Measurements from ENCODE around the gene GRIFIN. TPM values are rescaled to one million over a fixed set of nuclear protein-coding genes. Genes with fewer than 3 reads are reported as not detected.

The GRIFIN gene
- total RNA-seq, 1 donor from 2014 or later = not detected

GRCh38 chr7:2474813-2475677 lies 1.2 kb downstream of the GRIFIN start:
- no peak for TF ChIP-seq EZH2 (IDR thresholded peaks at IDR 0.05; ENCODE audit: insufficient read depth, low read length)
- TF ChIP-seq CTCF (IDR thresholded peaks at IDR 0.05; ENCODE audit: insufficient read depth, low read depth, low read length) = no peak
- Histone ChIP-seq H3K79me2 (ENCODE audit: insufficient read depth, low read length) (no peaks in the 10 kb centered on the region), H3K27me3 (ENCODE audit: insufficient read depth, low read length) (no peaks in the 10 kb centered on the region), H3K9ac (ENCODE audit: low read length) (no peak overlapping the region), H3K27ac (ENCODE audit: low read depth, low read length) (no peak overlapping the region), H3K4me2 (ENCODE audit: low read length) (no peak overlapping the region), H3K4me3 (ENCODE audit: insufficient read depth, low read depth, low read length) (no peak overlapping the region), H3K4me1 (ENCODE audit: insufficient read depth, low read length) (peaks cover 30% of the 10 kb centered on the region), H3K9me3 (ENCODE audit: insufficient read depth, low read depth, low read length) (no peaks in the 10 kb centered on the region), H4K20me1 (ENCODE audit: insufficient read depth, low read length) (no peaks in the 10 kb centered on the region), H3K36me3 (ENCODE audit: insufficient read depth, low read length) (no peaks in the 10 kb centered on the region), H2AFZ (ENCODE audit: low read depth, low read length) (no peak overlapping the region)
- FAIRE-seq (no peak), DNase-seq (ENCODE audit: low read depth) (no peak)
- peaks cover 10% of the 10 kb centered on the region for H3K4me1 Mint-ChIP-seq (ENCODE audit: low read depth, unreplicated experiment)
- no peak overlapping the region for H3K27ac Mint-ChIP-seq (ENCODE audit: unreplicated experiment)
- no peaks in the 10 kb centered on the region for H3K9me3 Mint-ChIP-seq (ENCODE audit: unreplicated experiment)
- H3K36me3 Mint-ChIP-seq (ENCODE audit: low read depth, unreplicated experiment) = no peaks in the 10 kb centered on the region
- peaks cover 7% of the 10 kb centered on the region for H3K27me3 Mint-ChIP-seq (ENCODE audit: low read depth, unreplicated experiment)
- no peak overlapping the region for H3K4me3 Mint-ChIP-seq (ENCODE audit: unreplicated experiment)

GRCh38 chr7:2474224-2474623 lies 2.0 kb downstream of the GRIFIN start:
- H3K36me3 Mint-ChIP-seq (ENCODE audit: low read depth, unreplicated experiment) = no peaks in the 10 kb centered on the region
- no peak for FAIRE-seq
- H3K27me3 ChIP-seq (ENCODE audit: insufficient read depth, low read length) = no peaks in the 10 kb centered on the region

More at GRCh38 chr7:2474224-2474623, 2.0 kb downstream of the GRIFIN start:
- Histone ChIP-seq H3K4me3 (ENCODE audit: insufficient read depth, low read depth, low read length) (no peak overlapping the region), H3K79me2 (ENCODE audit: insufficient read depth, low read length) (no peaks in the 10 kb centered on the region), H2AFZ (ENCODE audit: low read depth, low read length) (no peak overlapping the region), H3K4me2 (ENCODE audit: low read length) (no peak overlapping the region), H3K9me3 (ENCODE audit: insufficient read depth, low read depth, low read length) (no peaks in the 10 kb centered on the region), H4K20me1 (ENCODE audit: insufficient read depth, low read length) (no peaks in the 10 kb centered on the region), H3K9ac (ENCODE audit: low read length) (no peak overlapping the region), H3K36me3 (ENCODE audit: insufficient read depth, low read length) (no peaks in the 10 kb centered on the region), H3K4me1 (ENCODE audit: insufficient read depth, low read length) (peaks cover 25% of the 10 kb centered on the region), H3K27ac (ENCODE audit: low read depth, low read length) (no peak overlapping the region)
- TF ChIP-seq EZH2 (IDR thresholded peaks at IDR 0.05; ENCODE audit: insufficient read depth, low read length) (no peak), CTCF (IDR thresholded peaks at IDR 0.05; ENCODE audit: insufficient read depth, low read depth, low read length) (no peak)
- Mint-ChIP-seq H3K27me3 (ENCODE audit: low read depth, unreplicated experiment) (peaks cover 5% of the 10 kb centered on the region), H3K27ac (ENCODE audit: unreplicated experiment) (no peak overlapping the region), H3K9me3 (ENCODE audit: unreplicated experiment) (no peaks in the 10 kb centered on the region), H3K4me1 (ENCODE audit: low read depth, unreplicated experiment) (peaks cover 10% of the 10 kb centered on the region), H3K4me3 (ENCODE audit: unreplicated experiment) (no peak overlapping the region)
- DNase-seq (ENCODE audit: low read depth) = no peak

Data from astrocyte (in vitro differentiated cells and primary cell).